ENCODE measurements around the gene ADCY9. TPM values are rescaled to one million over a fixed set of nuclear protein-coding genes. Genes with fewer than 3 reads are reported as not detected.
"Not testable (repeated sequence)": the region's sequence is repeated elsewhere in the genome, so short reads cannot be mapped to it uniquely, and the experiment has no call there.

The ADCY9 gene
- total RNA-seq (2014; rRNA removed; shearing (Covaris generic)): 2.7 and 5.5 TPM in 2 replicates

GRCh38 chr16:4116325-4117249 lies at the start of gene ADCY9:
Gene ADCY9 (minus strand): TSS chr16:4116442. CDS start chr16:4115442, 1,000 bp downstream.
- peak; percentile 86 for DNase-seq (ENCODE audit: low read depth)

DNA sequence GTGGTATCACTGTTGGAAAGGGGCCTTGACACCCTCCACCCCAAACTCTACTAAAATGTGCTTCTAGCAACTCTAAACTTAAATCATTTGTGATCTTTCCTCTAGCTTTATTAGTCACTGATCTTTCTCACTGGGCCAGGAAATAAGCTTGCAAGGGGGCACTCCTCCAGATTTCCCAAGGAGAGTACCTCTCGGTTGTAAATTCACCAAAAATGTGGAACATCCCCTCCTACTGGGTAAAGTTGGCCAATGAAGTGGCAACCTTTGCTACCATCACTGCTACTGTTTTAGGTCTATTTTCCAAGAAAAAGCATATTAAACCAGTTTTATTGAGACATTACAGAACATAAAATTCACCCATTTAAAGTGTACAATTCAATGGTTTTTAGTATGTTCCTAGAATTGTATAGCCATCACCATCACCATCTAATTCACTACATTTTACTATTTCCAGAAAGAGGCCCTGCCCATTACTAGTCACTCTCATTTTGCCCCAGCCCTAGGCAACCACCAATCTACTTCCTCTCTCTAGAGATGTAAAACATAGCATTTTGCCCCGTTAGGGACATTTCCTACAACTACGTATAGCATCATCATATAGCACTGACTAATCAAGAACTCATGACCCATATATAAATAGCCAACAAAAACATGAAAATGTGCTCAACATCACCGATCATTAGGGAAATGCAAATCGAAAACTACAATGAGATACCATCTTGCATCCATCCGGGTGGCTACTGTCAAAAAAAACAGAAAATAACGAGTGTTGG lies 44.6 kb upstream of the ADCY9 start:
- DNase-seq (ENCODE audit: low read depth): peak; percentile 26

- no peak for DNase-seq (ENCODE audit: low read depth)
Observed at GRCh38 chr16:4159726-4160125, 43.5 kb upstream of the ADCY9 start.

- no peak for DNase-seq (ENCODE audit: low read depth)
Observed at GRCh38 chr16:4158143-4159093, 42.2 kb upstream of the ADCY9 start.

GRCh38 chr16:4157376-4157825 lies 41.2 kb upstream of the ADCY9 start:
- no peak for DNase-seq (ENCODE audit: low read depth)

DNA sequence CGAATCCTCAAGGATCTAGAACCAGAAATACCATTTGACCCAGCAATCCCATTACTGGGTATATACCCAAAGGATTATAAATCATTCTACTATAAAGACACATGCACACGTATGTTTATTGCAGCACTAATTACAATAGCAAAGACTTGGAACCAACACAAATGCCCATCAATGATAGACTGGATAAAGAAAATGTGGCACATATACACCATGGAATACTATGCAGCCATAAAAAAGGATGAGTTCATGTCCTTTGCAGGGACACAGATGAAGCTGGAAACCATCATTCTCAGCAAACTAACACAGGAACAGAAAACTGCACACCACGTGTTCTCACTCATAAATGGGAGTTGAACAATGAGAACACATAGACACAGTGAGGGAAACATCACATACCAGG lies 40.3 kb upstream of the ADCY9 start:
- DNase-seq (ENCODE audit: low read depth): not testable (repeated sequence)

DNA sequence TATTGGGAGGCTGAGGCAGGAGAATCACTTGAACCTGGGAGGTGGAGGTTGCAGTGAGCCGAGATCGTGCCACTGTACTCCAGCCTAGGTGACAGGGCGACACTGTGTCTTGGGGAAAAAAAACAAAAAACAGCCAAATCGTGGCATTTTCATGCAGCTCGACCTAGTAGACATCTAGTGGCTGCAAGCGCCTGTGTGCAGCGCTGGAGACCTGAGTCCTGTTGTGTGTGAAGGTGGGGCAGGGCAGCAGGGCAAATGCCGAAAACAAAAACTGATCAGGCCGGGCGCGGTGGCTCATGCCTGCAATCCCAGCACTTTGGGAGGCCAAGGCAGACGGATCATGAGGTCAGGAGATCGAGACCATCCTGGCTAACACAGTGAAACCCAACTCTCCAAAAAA lies 37.1 kb upstream of the ADCY9 start:
- DNase-seq (ENCODE audit: low read depth): not testable (repeated sequence)

- no peak for DNase-seq (ENCODE audit: low read depth)
Observed at GRCh38 chr16:4152267-4152666, 36.0 kb upstream of the ADCY9 start.

DNA sequence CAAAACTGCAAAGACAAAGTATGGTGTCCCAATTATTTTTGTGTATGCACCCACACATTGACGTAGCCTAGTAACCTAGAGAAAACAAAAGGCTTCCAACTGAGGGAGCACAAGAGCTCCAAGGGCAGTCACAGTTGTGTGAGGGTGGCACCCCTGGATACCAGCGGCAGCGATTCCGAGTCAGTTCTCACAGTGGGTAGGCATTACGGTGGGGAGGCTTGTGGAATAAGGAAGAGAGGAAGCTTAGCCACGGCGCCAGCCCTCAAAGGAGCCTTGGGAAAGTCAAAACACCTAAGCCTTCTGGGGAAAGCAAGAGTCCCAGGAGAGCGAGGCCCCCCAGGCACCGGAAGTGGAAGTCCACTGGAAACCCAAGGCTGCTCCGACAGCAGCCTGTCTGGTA lies 31.0 kb upstream of the ADCY9 start:
- DNase-seq (ENCODE audit: low read depth): no peak

DNA sequence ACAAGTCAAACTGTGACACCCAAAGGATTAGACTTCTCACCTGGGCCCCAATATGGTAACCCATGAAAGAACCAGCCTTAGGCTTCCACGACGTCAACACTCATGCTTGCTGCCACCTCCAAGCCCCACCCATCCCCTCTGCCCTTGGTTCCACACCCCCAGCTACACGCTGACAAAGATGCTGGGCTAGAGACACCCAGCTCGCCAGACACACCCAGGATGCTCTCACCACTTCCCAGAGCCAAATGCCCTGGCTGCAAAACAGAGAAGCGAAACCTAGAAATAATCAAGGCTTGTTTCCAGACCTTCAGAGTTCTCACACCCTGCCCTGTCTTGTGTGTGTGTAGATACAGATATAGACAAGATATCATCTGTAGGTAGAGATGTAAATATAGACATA lies 26.0 kb upstream of the ADCY9 start:
- DNase-seq (ENCODE audit: low read depth): no peak

- no peak for DNase-seq (ENCODE audit: low read depth)
Observed at GRCh38 chr16:4141604-4142003, 25.4 kb upstream of the ADCY9 start.

- DNase-seq (ENCODE audit: low read depth): no peak
Observed at GRCh38 chr16:4140652-4141051, 24.4 kb upstream of the ADCY9 start.

GRCh38 chr16:4139968-4140367 lies 23.7 kb upstream of the ADCY9 start:
- no peak for DNase-seq (ENCODE audit: low read depth)

DNA sequence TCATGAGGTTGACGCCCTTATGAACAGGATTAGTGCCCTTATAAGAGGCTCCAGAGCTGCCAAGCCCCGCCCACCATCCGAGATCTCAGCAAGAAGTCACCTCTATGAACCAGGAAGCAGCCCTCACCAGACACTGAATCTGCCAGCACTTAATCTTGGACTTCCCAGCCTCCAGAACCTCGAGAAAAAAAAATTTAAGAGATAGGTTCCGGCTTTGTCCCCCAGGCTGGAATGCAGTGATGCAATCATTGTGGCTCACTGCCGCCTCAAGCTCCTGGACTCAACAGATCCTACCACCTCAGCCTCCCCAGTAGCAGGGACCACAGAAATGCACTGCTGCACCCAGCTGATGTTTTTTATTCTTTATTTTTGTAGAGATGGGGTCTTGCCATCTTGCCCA lies 22.5 kb upstream of the ADCY9 start:
- no peak for DNase-seq (ENCODE audit: low read depth)

GRCh38 chr16:4137438-4137837 lies 21.2 kb upstream of the ADCY9 start:
- DNase-seq (ENCODE audit: low read depth): no peak

DNA sequence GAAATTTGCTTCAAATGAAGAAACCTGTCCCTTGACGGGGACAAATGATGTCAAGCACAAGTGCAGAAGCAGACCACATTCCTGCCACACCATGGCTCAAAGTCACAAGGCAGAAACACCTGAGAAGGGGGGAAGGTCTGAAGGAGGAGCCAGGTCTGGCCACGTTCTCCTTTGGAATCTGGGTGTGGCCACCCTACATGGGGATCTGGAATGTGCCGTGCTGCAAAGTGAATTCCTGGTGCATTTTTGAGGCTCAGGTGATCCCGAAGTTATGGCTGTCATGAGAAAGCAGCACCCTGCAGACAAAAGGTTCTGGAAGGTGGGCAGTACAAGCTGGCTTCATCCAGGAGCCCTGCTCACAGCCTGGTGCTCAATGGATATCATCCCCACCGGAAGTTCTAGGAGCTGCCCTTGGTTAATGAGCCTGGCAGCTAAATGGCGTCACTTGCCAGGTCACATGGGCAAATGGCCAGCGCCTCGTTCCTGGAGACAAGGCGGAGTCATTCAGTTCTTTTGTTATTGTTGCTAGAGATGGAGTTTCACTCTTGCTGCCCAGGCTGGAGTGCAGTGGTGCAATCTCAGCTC lies 20.1 kb upstream of the ADCY9 start:
- DNase-seq (ENCODE audit: low read depth): peak; percentile 54

- no peak for DNase-seq (ENCODE audit: low read depth)
Observed at GRCh38 chr16:4135537-4135936, 19.3 kb upstream of the ADCY9 start.

GRCh38 chr16:4133897-4134372 lies 17.7 kb upstream of the ADCY9 start:
- DNase-seq (ENCODE audit: low read depth): no peak

GRCh38 chr16:4131621-4132020 lies 15.4 kb upstream of the ADCY9 start:
- no peak for DNase-seq (ENCODE audit: low read depth)

- DNase-seq (ENCODE audit: low read depth): no peak
Observed at GRCh38 chr16:4124535-4125294, 8.5 kb upstream of the ADCY9 start.
